Activated CD4-positive, alpha-beta T cell treated with anti-CD3 and anti-CD28 coated beads, Interleukin-2, amount 50 U/mL, for 4 hours (primary cell): ENCODE data around the gene RUBCN.
"Not testable (repeated sequence)": the region's sequence is repeated elsewhere in the genome, so short reads cannot be mapped to it uniquely, and the experiment has no call there.

Experiments used
- DNase-seq, 2 experiments: peaks; one replicate each; pipeline ENCODE4 v3.0.0-alpha.2; 2020

Gene RUBCN

DNA sequence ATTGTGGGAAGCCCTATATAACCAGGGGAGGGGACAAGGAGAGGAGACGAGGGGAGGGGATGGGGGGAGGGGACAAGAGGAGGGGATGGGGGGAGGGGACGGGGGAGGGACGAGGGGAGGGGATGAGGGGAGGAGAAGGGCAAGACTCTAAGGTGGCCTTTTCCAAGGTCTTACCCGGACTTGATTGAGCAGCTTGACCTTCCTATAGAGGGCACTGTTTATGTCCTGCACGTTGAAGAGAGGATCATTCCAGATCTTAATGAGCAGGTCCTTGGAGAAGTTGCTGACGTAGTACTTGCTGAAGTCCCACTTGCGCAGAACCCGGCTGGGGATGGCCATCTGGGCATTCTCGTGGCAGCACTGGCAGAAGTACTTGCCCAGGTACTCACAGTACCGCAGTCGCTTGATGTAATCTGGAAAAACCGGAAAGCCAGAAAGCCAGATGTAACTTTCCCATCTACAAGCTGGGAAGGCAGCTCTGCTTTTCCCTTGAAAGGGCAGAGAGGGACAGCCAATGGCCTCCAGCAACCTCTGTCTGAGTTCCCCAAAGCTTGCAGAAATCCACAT, 55.7 kb downstream of the RUBCN start:
- no peak for DNase-seq

DNA sequence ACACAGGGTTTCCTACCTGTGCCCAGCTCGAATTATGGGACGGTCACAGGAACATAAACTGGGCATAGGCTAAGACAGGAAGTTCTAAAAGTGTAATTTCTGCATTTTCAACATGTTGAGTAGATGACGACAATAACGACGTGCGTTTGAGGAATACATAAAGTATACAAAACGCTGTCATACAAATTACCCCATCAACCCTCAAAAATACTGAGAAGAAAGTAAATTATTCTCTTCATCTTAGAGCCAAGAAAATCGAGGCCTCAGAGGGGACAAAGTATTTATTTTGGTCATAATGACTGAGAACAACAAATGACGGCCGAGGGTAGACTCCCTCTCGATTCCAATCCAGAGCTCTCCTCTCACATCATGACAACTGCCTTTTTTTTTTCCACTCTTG, 60.8 kb downstream of the RUBCN start:
- no peak for DNase-seq

DNA sequence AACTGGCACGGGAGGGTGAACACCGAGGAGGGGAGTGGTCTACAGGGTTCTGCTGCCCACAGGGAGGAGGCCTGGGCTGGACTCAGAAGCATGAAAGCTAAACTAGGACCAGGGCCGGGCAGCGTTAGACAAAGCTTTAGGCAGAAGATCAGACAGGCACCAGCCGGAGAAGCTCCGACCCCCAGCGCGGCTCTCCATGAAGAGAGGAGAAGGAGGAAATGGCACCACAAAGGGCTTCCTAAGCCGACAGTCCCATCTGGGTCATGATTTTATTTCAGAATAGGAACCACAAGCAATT, 61.2 kb downstream of the RUBCN start:
- no peak for DNase-seq

DNA sequence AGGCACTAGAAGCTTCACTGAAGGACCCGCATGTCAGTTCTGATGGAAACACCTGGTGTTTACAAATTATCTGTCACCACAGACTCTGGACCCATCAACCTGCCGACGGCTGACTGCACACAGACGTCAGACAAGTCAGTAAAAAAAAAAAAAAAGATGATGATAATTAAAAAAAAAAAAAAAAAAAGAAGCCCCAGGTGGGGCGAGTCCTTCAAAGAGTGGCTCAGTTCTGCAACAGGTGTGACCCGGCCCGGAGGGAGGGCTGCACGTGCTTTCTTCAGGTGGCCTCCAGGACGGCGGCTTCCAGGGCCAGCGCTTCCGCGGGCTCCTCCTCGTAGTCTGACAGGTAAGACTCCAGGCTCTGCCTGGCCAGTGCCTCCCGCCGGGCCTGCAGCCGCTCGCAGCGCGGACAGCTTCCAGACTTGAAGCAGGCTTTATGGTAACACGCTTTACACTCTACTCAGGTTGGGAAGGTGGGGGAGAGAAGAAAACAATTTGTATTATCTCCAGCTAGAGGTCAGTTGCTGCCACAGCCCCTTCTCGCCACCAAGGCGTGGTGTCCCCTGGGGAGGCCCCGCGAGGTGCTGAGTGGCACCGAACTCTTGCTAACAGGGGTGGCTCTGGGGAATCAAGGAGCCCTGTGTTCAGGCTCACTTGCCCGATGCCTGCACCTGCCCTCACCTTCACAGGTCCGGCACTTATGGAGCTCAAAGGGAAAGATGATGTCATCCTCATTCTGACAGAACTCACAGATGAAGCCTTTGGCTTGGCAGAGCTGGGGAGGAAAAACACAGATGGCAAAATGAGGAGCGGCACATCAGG, 61.8 kb downstream of the RUBCN start:
- no peak for DNase-seq

DNA sequence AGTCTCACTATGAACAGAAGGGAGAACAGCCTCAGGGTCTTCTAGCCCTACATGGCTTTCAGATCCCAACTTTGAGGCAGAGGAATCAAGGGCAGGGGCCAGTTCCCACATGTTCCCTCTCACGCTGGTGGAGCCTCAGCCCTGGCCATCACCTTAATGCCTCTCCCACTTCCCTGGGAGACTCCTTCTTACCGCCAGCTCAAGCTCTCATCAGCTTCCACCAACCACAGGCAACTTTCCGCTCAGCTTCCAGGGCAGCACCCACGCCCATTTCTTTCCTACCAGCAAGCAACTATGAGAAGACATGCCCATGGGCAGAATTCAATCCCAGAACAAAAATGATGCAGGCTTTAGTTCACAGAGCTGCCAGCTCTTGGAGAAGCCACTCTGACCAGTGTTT, 63.5 kb downstream of the RUBCN start:
- no peak for DNase-seq

DNA sequence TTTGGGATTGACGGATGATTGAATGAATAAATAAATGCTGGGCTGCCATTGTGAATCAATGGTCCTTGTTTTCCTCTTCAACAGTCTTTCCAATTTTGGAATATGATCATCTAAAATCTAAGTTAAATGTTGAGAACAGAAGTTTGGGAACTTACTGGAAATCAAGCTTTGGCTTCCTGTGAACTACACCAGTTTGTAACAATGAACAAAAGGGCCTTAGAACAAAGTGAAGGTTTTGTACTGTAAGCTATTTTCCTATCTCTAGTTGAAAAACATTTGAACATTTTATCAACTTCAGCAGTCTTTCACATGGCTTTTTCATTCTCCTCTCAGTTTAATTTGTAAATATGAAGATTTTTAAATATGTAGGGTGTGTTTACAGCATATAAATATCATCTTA, 66.3 kb downstream of the RUBCN start:
- no peak for DNase-seq

DNA sequence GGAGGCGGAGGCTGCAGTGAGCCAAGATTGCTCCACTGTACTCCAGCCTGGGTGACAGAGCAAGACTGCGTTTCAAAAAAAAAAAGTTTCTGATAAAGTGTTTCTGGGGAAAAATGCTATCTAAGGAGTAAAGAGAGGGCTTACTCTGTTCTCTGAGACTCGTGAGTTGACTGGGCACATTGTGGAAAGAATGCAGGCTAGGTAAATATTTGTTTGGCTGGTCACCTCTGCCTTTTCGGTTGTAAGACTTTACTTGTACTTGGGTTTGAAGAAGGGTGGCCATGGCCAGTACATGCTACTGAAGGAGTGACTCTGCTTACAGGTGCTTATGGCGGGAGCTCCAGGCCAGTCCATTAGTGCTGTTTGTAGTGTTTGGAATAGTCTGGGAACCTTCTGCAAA, 68.7 kb downstream of the RUBCN start:
- DNase-seq, result no peak

DNA sequence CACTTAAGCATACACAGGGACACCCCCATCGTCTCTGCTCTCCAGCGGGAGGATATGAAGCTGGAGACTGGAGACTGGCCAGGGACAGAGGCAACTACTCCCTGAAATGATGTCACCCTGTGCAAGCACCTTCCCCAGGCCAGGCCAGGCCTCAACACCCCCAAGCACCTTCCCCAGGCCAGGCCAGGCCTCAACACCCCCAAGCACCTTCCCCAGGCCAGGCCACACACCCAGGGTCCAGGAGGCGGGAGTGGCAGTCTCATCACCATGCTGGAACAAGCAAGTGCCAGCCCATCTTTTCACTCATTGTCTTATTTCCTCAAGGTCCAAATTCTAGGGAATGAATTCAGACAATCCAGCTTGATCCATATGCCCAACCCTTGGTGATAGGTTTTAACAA, 69.4 kb downstream of the RUBCN start:
- not testable (repeated sequence) for DNase-seq

DNA sequence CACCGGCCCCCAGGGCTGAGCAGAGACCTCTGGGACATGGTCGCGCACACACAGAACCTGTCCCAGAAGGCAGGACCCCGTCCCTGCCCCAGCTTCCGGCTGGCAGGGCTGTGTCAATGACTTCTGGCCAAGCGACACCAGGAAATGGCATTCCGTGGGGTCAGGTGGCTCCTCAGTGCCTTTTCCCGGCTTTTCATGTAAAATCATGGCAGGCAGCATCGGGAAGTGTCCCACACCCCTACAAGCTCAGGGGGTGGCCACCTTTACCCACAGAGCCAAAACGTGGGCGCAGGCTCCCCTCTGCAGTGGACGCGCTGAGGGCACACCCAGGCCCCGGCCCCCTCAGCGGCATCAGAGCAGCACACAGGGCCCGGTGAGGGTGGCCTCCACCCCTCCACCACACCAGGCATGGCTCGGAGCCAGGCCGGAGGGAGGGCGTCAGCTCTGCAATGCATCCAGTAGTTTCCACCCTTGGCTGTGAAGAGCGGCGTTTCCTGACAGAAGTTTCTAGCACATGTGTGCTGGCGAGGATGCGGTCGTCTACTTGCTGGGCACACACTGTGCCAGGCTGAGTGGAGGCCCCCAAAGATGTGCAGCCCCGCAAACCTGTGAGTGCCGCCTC, 70.4 kb downstream of the RUBCN start:
- not testable (repeated sequence) for DNase-seq

DNA sequence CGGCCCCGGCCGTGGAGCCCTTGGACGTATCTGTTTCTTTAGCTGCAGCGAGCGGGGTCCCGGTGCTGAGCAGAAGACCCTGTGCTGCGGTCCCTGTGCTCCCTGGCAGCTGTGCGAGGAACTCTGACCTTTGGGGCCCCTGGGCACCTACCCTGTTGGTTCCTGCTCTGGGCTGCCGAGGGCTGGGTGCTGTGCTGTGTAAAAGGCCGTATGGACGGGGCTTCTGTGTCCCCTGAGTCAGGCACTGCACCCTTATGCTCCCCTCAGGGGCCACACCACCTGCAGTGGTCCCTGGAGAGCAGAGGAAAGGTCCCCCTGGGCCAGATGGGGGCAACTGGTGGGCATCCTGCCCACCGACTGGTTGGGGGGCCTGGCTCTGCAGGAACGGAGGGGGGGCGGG, 71.2 kb downstream of the RUBCN start:
- DNase-seq, result not testable (repeated sequence)

DNA sequence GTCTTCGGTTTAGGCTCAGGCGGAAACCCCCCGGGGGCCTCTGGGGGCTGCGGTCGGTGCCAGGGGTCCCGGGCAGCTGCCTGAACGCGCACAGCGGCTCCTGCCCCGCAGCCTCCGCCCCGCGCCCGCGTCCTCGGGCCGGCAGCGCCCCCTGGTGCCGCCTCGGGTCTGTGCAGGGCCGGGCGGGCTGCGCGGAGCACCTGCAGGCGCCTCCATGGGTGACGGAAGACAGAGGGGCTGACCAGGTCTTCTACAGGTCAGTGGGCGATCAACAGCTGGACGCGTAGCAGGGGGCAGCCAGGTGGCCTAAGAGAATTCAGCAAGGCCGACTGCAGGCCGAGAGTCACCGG, 71.6 kb downstream of the RUBCN start:
- DNase-seq, result not testable (repeated sequence)

DNA sequence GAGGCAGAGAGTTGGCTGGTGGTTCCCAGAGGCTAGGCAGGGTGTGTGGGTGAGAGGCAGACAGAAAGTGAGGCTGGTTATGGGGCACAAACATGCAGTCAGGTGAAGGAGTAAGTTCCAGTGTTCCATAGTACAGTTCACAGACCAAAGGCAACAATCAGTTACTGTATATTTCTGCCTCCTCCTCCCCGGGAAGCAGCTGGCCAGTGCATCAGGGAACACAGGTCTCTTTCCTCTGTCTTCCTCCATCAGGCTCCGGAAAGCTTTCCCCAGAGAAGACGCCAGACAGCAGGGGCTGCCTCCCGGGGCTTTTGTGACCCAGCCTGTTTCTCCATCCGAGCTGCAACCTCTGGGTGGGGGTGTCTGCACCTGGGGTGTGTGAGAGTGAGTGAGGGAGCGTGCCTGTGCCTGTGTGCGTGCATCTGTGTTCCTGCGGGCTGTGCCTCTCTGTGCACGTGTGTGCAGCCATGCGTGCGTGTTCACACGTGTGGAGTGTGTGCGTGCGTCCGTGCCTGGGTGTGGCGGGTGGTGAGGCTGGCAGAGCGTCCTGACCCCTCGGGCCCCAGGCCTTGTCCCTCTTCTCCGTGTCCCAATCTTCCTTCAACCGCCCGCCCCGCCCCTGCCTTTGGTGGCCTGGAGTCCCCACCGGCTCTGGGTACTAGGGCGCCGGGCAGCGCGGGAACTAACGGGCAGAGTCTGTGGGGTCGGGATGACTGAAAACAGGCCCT, 72.1 kb downstream of the RUBCN start:
- DNase-seq, result peak in 1 of 2 experiments; percentile 8

DNA sequence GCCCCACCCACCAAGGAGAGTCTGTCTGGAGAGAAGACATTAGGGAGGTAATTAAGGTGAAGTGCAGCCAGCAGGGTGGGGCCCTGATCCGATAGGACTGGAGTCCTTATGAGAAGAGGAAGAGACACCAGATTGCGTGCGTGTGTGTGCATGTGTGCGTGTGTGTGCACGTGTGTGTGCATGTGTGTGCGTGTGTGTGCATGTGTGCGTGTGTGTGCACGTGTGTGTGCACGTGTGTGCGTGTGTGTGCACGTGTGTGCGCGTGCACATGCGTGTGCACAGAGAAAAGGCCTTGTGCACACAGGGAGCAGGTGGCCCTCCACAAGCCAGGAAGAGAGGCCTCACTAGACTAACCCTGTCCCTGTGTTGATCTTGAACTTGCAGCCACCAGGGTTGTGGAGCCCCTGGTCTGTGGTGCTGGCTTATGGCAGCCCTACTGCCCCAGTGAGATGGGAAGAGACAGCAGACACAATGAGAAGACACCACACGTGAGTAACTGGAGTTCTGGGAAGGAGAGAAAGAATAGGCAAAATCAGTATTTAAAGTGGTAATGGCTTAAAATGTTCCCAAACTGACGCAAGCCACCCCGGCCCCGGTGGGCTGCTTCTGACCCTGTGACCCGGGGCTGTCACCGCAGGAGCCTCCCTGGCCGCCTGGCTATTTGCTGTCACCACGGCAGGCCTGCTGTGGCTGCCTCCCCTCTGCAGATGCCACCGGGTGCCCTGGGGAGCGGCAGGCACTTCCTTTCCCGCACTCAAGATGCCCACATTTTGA, 73.2 kb downstream of the RUBCN start:
- not testable (repeated sequence) for DNase-seq

DNA sequence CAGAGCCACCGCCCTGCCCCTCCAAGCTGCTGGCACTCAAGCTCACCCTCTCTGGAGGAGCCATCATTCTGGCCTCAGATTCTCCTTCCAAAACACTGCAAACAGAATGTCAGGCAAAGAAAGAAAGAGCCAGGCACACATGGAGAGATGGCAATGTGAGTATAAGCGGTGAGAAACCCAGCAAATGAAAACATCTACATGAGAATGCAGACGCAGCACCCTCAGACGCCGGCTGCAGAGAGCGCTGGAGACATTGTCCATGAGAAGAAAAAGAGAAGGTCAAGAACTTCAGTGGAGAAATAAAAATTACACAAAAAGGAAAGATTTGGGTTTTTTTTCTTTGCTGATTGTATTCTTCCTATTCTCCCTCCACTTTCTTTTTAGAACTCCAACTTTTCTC, 74.4 kb downstream of the RUBCN start:
- not testable (repeated sequence) for DNase-seq

DNA sequence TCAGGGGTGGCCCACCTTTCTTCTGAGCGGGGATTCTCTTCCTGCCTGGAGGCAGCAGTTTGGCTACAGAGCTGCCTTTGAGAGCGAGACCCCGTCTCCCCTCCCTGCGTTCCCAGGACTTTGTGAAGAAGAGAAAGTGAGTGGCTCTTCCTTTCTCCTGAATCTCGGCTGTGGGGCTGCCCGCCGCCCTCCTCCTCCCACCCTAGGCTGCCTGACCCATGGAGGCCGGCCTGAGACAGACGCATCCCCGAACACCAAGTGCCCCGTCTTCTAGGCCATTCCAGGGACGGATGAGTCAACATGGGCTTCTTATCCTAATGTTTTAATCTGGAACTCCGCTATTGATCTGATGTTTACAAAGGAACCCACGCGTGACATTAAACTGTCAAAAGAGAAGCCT, 74.8 kb downstream of the RUBCN start:
- not testable (repeated sequence) for DNase-seq

DNA sequence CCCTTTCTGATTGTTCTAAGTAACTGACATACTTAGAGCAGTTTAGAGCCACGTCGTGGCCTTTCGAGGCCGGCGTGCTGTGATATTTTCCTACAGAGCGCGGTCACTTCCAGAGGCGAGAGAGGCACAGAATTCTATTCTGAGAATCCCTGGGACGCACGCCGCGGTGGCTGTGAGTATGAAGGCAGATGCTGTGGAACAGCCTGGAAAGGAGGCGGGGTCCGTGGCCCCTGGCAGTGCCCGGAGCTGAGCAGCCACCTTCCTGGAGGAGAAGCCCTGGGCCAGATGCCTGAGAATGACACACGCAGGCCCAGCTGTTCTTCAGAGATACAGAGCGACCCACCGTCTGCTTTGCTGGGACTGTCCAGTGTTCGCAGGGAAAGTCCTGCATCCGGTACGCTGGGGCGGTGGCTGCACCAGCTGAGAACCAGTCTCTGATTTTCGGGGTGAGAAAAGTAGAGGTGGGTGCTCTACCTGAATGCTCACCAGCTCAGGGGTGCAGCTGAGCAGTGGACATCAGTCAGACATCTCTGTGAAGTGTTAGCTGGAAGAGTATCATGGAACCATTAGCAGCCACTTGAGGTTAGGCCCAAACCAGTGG, 75.4 kb downstream of the RUBCN start:
- DNase-seq, result not testable (repeated sequence)

DNA sequence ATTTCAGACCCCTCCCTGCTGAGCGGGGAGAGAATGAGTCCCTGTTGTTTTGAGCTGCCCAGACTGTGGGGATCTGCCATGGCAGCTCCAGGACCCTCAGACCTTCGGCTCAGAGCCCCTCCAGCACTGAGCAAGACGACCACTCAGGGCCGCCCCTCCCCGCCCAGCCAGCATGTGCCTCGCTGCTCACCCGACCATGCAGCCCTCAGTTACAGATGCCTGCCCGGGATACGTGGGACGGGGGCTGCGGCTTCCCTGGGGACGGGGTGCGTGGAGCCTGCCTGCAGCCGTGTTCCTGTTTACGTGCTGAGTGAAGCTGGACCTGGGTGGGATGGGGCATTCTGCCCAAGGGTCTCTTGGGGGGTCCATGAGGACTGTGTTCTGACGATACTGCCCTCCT, 77.0 kb downstream of the RUBCN start:
- DNase-seq, result not testable (repeated sequence)

DNA sequence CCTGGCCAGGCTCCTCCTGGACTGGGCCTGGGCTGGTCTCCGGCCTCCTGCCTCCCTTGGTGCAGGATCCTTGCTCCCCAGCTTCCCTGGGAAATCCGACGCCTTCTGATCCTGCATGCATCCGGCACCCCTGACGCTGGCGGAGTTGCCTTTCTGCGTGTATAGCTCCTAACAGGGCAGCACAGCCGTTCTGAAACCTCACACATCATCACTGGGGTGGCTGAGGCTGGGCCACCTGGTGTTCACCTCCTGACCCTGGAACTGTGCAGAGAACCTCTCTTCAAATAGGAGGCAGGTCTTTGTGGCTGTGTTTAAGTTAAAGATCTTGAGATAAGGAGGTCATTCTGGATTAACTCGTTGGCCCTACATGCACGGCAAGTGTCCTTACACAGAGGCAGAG, 77.6 kb downstream of the RUBCN start:
- DNase-seq, result not testable (repeated sequence)

DNA sequence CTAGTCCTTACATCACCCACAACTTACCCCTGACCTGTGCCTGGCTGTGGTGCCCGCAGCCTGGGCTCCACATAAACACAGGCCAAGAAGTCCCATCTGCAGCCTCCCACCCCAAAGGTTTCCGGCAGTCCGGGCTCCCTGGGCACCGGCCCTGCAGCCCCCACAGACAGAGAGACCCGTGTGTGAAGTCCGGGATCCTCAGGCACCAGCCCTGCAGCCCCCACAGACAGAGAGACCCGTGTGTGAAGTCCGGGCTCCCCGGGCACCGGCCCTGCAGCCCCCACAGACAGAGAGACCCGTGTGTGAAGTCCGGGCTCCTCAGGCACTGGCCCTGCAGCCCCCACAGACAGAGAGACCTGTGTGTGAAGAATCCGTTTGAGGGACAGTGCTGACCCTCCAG, 78.0 kb downstream of the RUBCN start:
- not testable (repeated sequence) for DNase-seq

DNA sequence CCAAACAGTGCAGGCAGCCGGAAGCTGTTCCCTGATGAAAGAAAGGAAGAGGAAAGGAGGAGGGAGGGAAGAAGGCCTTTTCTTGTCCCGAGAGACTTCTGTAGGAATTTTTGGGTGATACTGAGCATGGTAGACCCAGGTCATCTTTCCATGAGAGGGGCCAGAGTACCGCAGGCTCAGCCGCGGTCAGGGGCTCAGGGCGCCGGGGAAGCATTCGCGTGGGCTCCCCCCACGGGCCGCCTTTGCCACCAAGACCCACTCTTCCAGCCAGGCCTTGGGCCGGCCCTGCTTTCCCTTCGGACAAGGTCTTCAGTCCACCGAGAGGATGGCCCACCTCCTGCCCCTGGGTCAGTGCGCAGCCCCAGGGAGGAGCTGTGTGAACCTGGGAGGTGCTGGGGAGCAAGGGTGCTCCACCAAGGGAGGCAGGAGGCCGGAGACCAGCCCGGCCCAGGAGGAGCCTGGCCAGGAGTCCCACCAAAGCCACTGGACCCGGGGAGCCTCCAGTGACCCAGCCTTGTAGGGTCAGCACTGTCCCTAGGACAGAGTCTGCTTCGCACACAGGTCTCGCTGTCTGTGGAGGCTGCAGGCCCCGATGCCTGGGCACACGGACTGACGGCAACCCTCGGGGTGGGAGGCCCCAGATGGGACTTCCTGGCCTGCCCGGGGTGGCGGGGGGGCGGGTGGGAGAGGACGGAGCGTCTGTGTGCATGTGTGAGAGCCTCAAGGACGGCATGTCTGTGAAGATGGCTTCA, 79.0 kb downstream of the RUBCN start:
- not testable (repeated sequence) for DNase-seq

DNA sequence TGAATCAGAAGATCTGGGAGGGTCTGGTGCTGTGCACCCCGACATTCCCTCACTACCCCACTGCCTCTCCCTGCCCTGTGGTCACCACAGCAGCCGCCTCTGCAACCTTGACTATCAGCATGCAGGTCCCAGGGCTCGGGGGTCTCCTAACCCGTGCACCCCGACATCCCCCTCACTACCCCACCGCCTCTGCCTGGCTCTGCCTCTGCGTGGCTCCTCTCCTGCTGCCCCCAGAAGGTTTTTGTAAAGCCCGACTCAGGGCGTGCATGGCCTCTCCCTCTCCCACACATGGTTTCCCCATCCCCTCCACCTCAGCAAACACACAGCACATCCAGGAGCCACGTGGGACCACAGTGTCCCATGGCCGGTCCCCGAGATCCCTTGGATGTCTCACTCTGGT, 79.7 kb downstream of the RUBCN start:
- not testable (repeated sequence) for DNase-seq

DNA sequence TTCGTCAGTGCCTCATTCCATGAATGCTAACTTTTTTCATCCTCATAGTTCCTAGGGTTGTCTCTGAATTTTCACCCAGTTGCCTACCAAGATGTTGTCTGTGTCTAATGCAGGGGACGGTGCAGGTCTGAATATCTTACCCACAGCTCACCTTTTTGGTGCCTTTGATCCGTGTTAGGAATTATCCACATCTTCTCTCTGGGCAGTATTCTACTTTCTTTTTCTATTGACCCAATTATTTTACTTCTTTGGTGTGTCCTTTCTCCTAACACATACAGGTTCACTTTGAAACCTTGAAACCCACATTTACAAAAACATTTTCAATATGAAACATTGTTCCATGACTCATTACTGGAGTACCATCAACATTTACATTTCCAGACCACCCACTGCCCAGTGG, 80.6 kb downstream of the RUBCN start:
- not testable (repeated sequence) for DNase-seq
